ENCODE data around the gene YAF2. TPM values are rescaled to one million over a fixed set of nuclear protein-coding genes. Genes with fewer than 3 reads are reported as not detected.

YAF2 gene
- total RNA-seq, 1 experiment from 2014 or later = 49.6 TPM

GRCh38 chr12:42128327-42128726, 109.7 kb downstream of the YAF2 start:
- TSS peak; percentile 18 for BruUV-seq (replicated peaks)
- ChIA-PET POLR2A (interaction anchor here (1.1 kb wide), 1 partner anchor 254 kb away, joined by 3 read pairs; no protein-coding TSS in a partner anchor), CTCF (interaction anchor here (0.6 to 2.9 kb wide), 9 partner anchors 9 to 1155 kb away, joined by 3 to 36 read pairs (median 5); no protein-coding TSS in a partner anchor)
- H3K9me3 Mint-ChIP-seq (ENCODE audit: unreplicated experiment) = no peaks in the 10 kb centered on the region
- no peak for TF ChIP-seq CTCF (IDR thresholded peaks at IDR 0.05; ENCODE audit: unreplicated experiment)
- intact Hi-C loops (cut with micrococcal nuclease) = loop anchor here (5.0 kb wide), 2 partner anchors 354 to 1154 kb away; no protein-coding TSS in a partner anchor
- H3K4me1 Mint-ChIP-seq (ENCODE audit: insufficient read depth, unreplicated experiment) = peaks cover 21% of the 10 kb centered on the region
- no peak overlapping the region for H3K27ac Mint-ChIP-seq (ENCODE audit: low read depth, unreplicated experiment)
- no peaks in the 10 kb centered on the region for H3K36me3 Mint-ChIP-seq (ENCODE audit: insufficient read depth, unreplicated experiment)
- DNase-seq (ENCODE audit: unreplicated experiment) = peak; percentile 34
- H3K4me3 Mint-ChIP-seq (ENCODE audit: unreplicated experiment) = no peak overlapping the region
- no peaks in the 10 kb centered on the region for H3K27me3 Mint-ChIP-seq (ENCODE audit: insufficient read depth, unreplicated experiment)

- no peak overlapping the region for H3K27ac Mint-ChIP-seq (ENCODE audit: low read depth, unreplicated experiment)
- no peaks in the 10 kb centered on the region for H3K27me3 Mint-ChIP-seq (ENCODE audit: insufficient read depth, unreplicated experiment)
- DNase-seq (ENCODE audit: unreplicated experiment) = no peak
- POLR2A ChIA-PET = no interaction called here
- H3K9me3 Mint-ChIP-seq (ENCODE audit: unreplicated experiment) = no peaks in the 10 kb centered on the region
- BruUV-seq (replicated peaks) = no TSS peak
- no peaks in the 10 kb centered on the region for H3K36me3 Mint-ChIP-seq (ENCODE audit: insufficient read depth, unreplicated experiment)
- no peak overlapping the region for H3K4me3 Mint-ChIP-seq (ENCODE audit: unreplicated experiment)
- TF ChIP-seq CTCF (IDR thresholded peaks at IDR 0.05; ENCODE audit: unreplicated experiment) = no peak
- intact Hi-C loops (cut with micrococcal nuclease) = loop anchor here (5.0 kb wide), 2 partner anchors 355 to 1155 kb away; no protein-coding TSS in a partner anchor
- CTCF ChIA-PET = interaction anchor here (2.9 to 3.7 kb wide), 2 partner anchors 205 to 245 kb away, joined by 19 to 33 read pairs; no protein-coding TSS in a partner anchor
- peaks cover 21% of the 10 kb centered on the region for H3K4me1 Mint-ChIP-seq (ENCODE audit: insufficient read depth, unreplicated experiment)
Observed at GRCh38 chr12:42126963-42127362, 111.1 kb downstream of the YAF2 start.

DNA sequence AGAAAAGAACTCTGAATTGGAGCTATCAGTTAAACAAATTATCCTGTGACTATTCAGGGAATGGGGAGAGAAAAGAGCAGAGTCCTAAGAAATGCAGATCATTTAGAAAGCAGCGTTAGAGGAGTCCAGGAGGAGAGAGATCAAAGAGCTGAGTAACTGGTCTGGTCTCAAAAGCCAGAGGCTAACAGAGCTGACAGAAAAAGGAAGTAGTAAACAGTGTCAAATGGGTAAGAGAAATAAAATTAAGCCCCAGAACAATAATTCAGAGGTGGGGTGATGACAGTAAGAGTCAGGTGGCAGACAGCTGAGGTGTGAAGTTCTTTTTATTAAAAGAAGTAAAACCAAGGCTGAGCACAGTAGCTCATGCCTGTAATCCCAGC, 112.7 kb downstream of the YAF2 start:
- Mint-ChIP-seq H3K4me3 (ENCODE audit: unreplicated experiment) (no peak overlapping the region), H3K27ac (ENCODE audit: low read depth, unreplicated experiment) (no peak overlapping the region), H3K27me3 (ENCODE audit: insufficient read depth, unreplicated experiment) (no peaks in the 10 kb centered on the region), H3K36me3 (ENCODE audit: insufficient read depth, unreplicated experiment) (no peaks in the 10 kb centered on the region), H3K9me3 (ENCODE audit: unreplicated experiment) (no peaks in the 10 kb centered on the region), H3K4me1 (ENCODE audit: insufficient read depth, unreplicated experiment) (peaks cover 11% of the 10 kb centered on the region)
- POLR2A ChIA-PET = interaction anchor here (0.5 kb wide), 1 partner anchor 292 kb away, joined by 3 read pairs; no protein-coding TSS in a partner anchor
- no peak for TF ChIP-seq CTCF (IDR thresholded peaks at IDR 0.05; ENCODE audit: unreplicated experiment)
- intact Hi-C loops (cut with micrococcal nuclease) = loop anchor here (5.0 kb wide), 2 partner anchors 357 to 1157 kb away; no protein-coding TSS in a partner anchor
- CTCF ChIA-PET = interaction anchor here (1.0 to 3.7 kb wide), 2 partner anchors 195 to 246 kb away, joined by 3 to 19 read pairs; no protein-coding TSS in a partner anchor
- no TSS peak for BruUV-seq (replicated peaks)
- DNase-seq (ENCODE audit: unreplicated experiment) = no peak

DNA sequence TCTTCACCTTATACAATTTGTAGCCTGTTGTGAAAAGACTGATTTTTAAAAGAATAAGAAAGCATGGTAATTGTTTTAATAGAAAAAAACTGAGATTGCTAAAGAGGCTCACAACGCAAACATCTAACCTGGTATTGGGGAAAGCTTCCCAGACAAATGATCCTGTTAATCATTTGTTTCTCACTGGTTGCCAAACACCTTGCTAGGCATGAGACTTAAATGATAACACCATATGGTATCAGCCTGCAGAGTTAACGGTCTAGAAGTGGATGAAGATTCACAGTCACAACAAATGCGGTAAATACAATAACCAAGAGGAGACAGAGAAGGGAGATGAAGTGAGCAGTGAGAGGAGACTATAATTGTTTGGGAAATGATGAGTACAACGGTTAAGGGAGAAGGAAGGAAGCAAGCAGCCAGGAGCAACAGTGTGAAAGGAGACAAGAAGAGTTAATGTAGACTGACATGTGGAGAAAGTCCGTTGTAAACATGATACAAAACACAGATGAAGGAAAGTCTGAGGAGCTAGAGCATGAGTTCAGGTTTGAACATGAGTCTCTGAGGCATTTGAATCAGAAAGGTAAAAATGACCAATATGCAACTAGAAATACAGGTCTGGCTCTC, 113.2 kb downstream of the YAF2 start:
- H3K36me3 Mint-ChIP-seq (ENCODE audit: insufficient read depth, unreplicated experiment) = no peaks in the 10 kb centered on the region
- no TSS peak for BruUV-seq (replicated peaks)
- TF ChIP-seq CTCF (IDR thresholded peaks at IDR 0.05; ENCODE audit: unreplicated experiment) = no peak

More for the DNA sequence above, 113.2 kb downstream of the YAF2 start:
- H3K27ac Mint-ChIP-seq (ENCODE audit: low read depth, unreplicated experiment) = no peak overlapping the region
- H3K9me3 Mint-ChIP-seq (ENCODE audit: unreplicated experiment) = no peaks in the 10 kb centered on the region
- ChIA-PET POLR2A (interaction anchor here (0.5 kb wide), 1 partner anchor 293 kb away, joined by 3 read pairs; no protein-coding TSS in a partner anchor), CTCF (interaction anchor here (0.9 to 3.7 kb wide), 4 partner anchors 196 to 247 kb away, joined by 3 to 19 read pairs (median 3); no protein-coding TSS in a partner anchor)
- H3K4me3 Mint-ChIP-seq (ENCODE audit: unreplicated experiment) = no peak overlapping the region
- intact Hi-C loops (cut with micrococcal nuclease) = loop anchor here (5.0 kb wide), 2 partner anchors 357 to 1157 kb away; no protein-coding TSS in a partner anchor
- H3K4me1 Mint-ChIP-seq (ENCODE audit: insufficient read depth, unreplicated experiment) = peaks cover 11% of the 10 kb centered on the region
- DNase-seq (ENCODE audit: unreplicated experiment) = no peak
- H3K27me3 Mint-ChIP-seq (ENCODE audit: insufficient read depth, unreplicated experiment) = no peaks in the 10 kb centered on the region
